Stimulated activated CD8-positive, alpha-beta memory T cell treated with anti-CD3 and anti-CD28 coated beads, Interleukin-12 subunit alpha, Interleukin-12 subunit beta, amount 100 ng/mL, for 24 hours (primary cell): Measurements from ENCODE around the gene C17orf107.

Source experiments
- DNase-seq: peaks from one replicate; pipeline ENCODE4 v3.0.0-alpha.2; 2020; ENCODE audit errors: extremely low read depth

The C17orf107 gene

GRCh38 chr17:4948166-4948930 is 49.0 kb downstream of the C17orf107 start, which contains the start of gene PFN1:
Gene PFN1 (minus strand): TSS chr17:4948530. CDS start chr17:4948394, 136 bp downstream.
- DNase-seq = peak; percentile 82

DNA sequence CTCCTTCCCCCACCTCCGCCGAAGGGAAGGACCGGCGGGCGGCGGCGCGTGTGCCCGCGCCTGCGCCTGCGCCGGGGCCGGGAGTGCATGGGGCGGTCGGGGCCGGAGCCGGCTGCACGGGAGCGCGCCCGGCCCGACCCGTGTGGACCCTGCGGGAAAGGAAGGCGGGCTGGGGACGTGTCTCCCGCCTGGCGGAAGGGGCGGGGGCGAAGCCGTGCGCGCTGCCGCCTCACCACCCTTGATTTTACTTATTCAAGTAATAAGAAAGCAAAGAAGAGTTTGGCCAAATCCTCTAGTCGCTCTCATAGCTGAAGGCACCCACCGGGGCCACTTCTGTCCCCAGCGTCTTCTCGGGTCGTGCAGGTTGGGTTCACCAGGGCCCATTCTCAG is 49.6 kb downstream of the C17orf107 start:
- DNase-seq = peak; percentile 60

- DNase-seq = peak; percentile 58
Observed at GRCh38 chr17:4949321-4950074, 50.2 kb downstream of the C17orf107 start.

GRCh38 chr17:4950075-4950745 is 50.9 kb downstream of the C17orf107 start:
- no peak for DNase-seq

- DNase-seq = no peak
Observed at GRCh38 chr17:4950746-4951204, 51.4 kb downstream of the C17orf107 start, which contains the start of gene ENO3. Gene ENO3 (plus strand): TSS chr17:4951119. CDS start chr17:4951830, 711 bp downstream.

DNA sequence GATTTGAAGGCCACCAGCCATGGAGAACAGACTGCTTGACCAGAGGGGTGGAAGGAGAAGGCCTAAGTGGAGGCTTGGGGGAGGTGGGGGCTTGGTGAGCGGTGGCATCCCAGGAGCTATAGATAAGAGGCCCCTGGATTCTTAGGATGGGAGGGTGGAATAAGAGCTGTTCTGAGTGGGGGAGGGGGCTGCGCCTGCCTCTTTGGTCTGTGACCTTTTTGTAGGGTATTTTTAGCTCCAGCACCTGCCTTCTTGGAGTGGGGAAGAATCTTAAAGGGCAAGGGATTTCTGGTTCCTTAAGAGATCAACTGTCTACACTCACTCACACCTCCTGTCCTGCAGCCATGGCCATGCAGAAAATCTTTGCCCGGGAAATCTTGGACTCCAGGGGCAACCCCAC is 52.1 kb downstream of the C17orf107 start:
- no peak for DNase-seq
